ENCODE measurements around the gene WDR27.

GRCh38 chr6:169445661-169446581 lies 255.9 kb downstream of the WDR27 start:
- no peak for TF ChIP-seq CTCF (IDR thresholded peaks at IDR 0.05; ENCODE audit: insufficient read depth, low read length, poor library complexity, severe bottlenecking)
- TF ChIP-seq EZH2phosphoT487 (conservative IDR thresholded peaks at IDR 0.05; ENCODE audit: low read length): no peak
